ENCODE measurements around the gene HDAC4.

The HDAC4 gene

GRCh38 chr2:239108459-239108858, 292.4 kb downstream of the HDAC4 start:
- H3K9me3 ChIP-seq (ENCODE audit: control insufficient read depth, low read length), result no peaks in the 10 kb centered on the region
- DNase-seq (ENCODE audit: low read depth), result peak; percentile 3
- H3K27me3 ChIP-seq (replicated peaks; ENCODE audit: control insufficient read depth, insufficient read depth, low read length), result no peaks in the 10 kb centered on the region
- H3K4me3 ChIP-seq (ENCODE audit: low read length), result no peak overlapping the region
- H3K4me1 ChIP-seq (ENCODE audit: control insufficient read depth, insufficient read depth, low read length), result peaks cover 5% of the 10 kb centered on the region
- H3K9ac ChIP-seq (ENCODE audit: low read length), result no peak overlapping the region
- H3K36me3 ChIP-seq (ENCODE audit: control insufficient read depth, insufficient read depth, low read length, severe bottlenecking), result peaks cover 7% of the 10 kb centered on the region

- H3K27me3 ChIP-seq (replicated peaks; ENCODE audit: control insufficient read depth, insufficient read depth, low read length), result no peaks in the 10 kb centered on the region
- DNase-seq (ENCODE audit: low read depth), result no peak
- H3K36me3 ChIP-seq (ENCODE audit: control insufficient read depth, insufficient read depth, low read length, severe bottlenecking), result peaks cover 7% of the 10 kb centered on the region
- no peak overlapping the region for H3K9ac ChIP-seq (ENCODE audit: low read length)
- no peaks in the 10 kb centered on the region for H3K4me1 ChIP-seq (ENCODE audit: control insufficient read depth, insufficient read depth, low read length)
- no peak overlapping the region for H3K4me3 ChIP-seq (ENCODE audit: low read length)
- no peaks in the 10 kb centered on the region for H3K9me3 ChIP-seq (ENCODE audit: control insufficient read depth, low read length)
Observed at GRCh38 chr2:239107936-239108335, 292.9 kb downstream of the HDAC4 start.

- no peaks in the 10 kb centered on the region for H3K9me3 ChIP-seq (ENCODE audit: control insufficient read depth, low read length)
- no peak overlapping the region for H3K4me3 ChIP-seq (ENCODE audit: low read length)
- no peak overlapping the region for H3K9ac ChIP-seq (ENCODE audit: low read length)
- DNase-seq (ENCODE audit: low read depth), result no peak
- peaks cover 16% of the 10 kb centered on the region for H3K36me3 ChIP-seq (ENCODE audit: control insufficient read depth, insufficient read depth, low read length, severe bottlenecking)
- no peaks in the 10 kb centered on the region for H3K27me3 ChIP-seq (replicated peaks; ENCODE audit: control insufficient read depth, insufficient read depth, low read length)
- no peaks in the 10 kb centered on the region for H3K4me1 ChIP-seq (ENCODE audit: control insufficient read depth, insufficient read depth, low read length)
Observed at GRCh38 chr2:239106966-239107365, 293.9 kb downstream of the HDAC4 start.

- no peak overlapping the region for H3K4me3 ChIP-seq (ENCODE audit: low read length)
- H3K4me1 ChIP-seq (ENCODE audit: control insufficient read depth, insufficient read depth, low read length), result no peaks in the 10 kb centered on the region
- H3K36me3 ChIP-seq (ENCODE audit: control insufficient read depth, insufficient read depth, low read length, severe bottlenecking), result peaks cover 16% of the 10 kb centered on the region
- DNase-seq (ENCODE audit: low read depth), result peak; percentile 78
- H3K27me3 ChIP-seq (replicated peaks; ENCODE audit: control insufficient read depth, insufficient read depth, low read length), result no peaks in the 10 kb centered on the region
- H3K9me3 ChIP-seq (ENCODE audit: control insufficient read depth, low read length), result no peaks in the 10 kb centered on the region
- H3K9ac ChIP-seq (ENCODE audit: low read length), result no peak overlapping the region
Observed at GRCh38 chr2:239106314-239106908, 294.4 kb downstream of the HDAC4 start.

GRCh38 chr2:239105234-239105633, 295.6 kb downstream of the HDAC4 start:
- Histone ChIP-seq H3K9ac (ENCODE audit: low read length) (no peak overlapping the region), H3K27me3 (replicated peaks; ENCODE audit: control insufficient read depth, insufficient read depth, low read length) (no peaks in the 10 kb centered on the region), H3K9me3 (ENCODE audit: control insufficient read depth, low read length) (no peaks in the 10 kb centered on the region), H3K4me3 (ENCODE audit: low read length) (no peak overlapping the region), H3K36me3 (ENCODE audit: control insufficient read depth, insufficient read depth, low read length, severe bottlenecking) (peaks cover 24% of the 10 kb centered on the region), H3K4me1 (ENCODE audit: control insufficient read depth, insufficient read depth, low read length) (no peaks in the 10 kb centered on the region)
- DNase-seq (ENCODE audit: low read depth), result no peak

GRCh38 chr2:239104800-239105199, 296.0 kb downstream of the HDAC4 start:
- no peaks in the 10 kb centered on the region for H3K27me3 ChIP-seq (replicated peaks; ENCODE audit: control insufficient read depth, insufficient read depth, low read length)
- peaks cover 21% of the 10 kb centered on the region for H3K36me3 ChIP-seq (ENCODE audit: control insufficient read depth, insufficient read depth, low read length, severe bottlenecking)
- H3K9ac ChIP-seq (ENCODE audit: low read length), result no peak overlapping the region
- H3K4me3 ChIP-seq (ENCODE audit: low read length), result no peak overlapping the region
- no peak for DNase-seq (ENCODE audit: low read depth)
- H3K9me3 ChIP-seq (ENCODE audit: control insufficient read depth, low read length), result no peaks in the 10 kb centered on the region
- H3K4me1 ChIP-seq (ENCODE audit: control insufficient read depth, insufficient read depth, low read length), result no peaks in the 10 kb centered on the region

GRCh38 chr2:239103125-239104098, 297.4 kb downstream of the HDAC4 start:
- Histone ChIP-seq H3K27me3 (replicated peaks; ENCODE audit: control insufficient read depth, insufficient read depth, low read length) (no peaks in the 10 kb centered on the region), H3K9me3 (ENCODE audit: control insufficient read depth, low read length) (no peaks in the 10 kb centered on the region), H3K9ac (ENCODE audit: low read length) (no peak overlapping the region), H3K4me1 (ENCODE audit: control insufficient read depth, insufficient read depth, low read length) (no peaks in the 10 kb centered on the region), H3K4me3 (ENCODE audit: low read length) (no peak overlapping the region), H3K36me3 (ENCODE audit: control insufficient read depth, insufficient read depth, low read length, severe bottlenecking) (peaks cover 18% of the 10 kb centered on the region)
- DNase-seq (ENCODE audit: low read depth), result no peak

- H3K36me3 ChIP-seq (ENCODE audit: control insufficient read depth, insufficient read depth, low read length, severe bottlenecking), result peaks cover 18% of the 10 kb centered on the region
- H3K9me3 ChIP-seq (ENCODE audit: control insufficient read depth, low read length), result no peaks in the 10 kb centered on the region
- DNase-seq (ENCODE audit: low read depth), result no peak
- no peaks in the 10 kb centered on the region for H3K27me3 ChIP-seq (replicated peaks; ENCODE audit: control insufficient read depth, insufficient read depth, low read length)
- H3K9ac ChIP-seq (ENCODE audit: low read length), result no peak overlapping the region
- H3K4me3 ChIP-seq (ENCODE audit: low read length), result no peak overlapping the region
- H3K4me1 ChIP-seq (ENCODE audit: control insufficient read depth, insufficient read depth, low read length), result no peaks in the 10 kb centered on the region
Observed at GRCh38 chr2:239102266-239102665, 298.6 kb downstream of the HDAC4 start.

- Histone ChIP-seq H3K9ac (ENCODE audit: low read length) (no peak overlapping the region), H3K36me3 (ENCODE audit: control insufficient read depth, insufficient read depth, low read length, severe bottlenecking) (peaks cover 18% of the 10 kb centered on the region), H3K27me3 (replicated peaks; ENCODE audit: control insufficient read depth, insufficient read depth, low read length) (no peaks in the 10 kb centered on the region), H3K9me3 (ENCODE audit: control insufficient read depth, low read length) (no peaks in the 10 kb centered on the region), H3K4me1 (ENCODE audit: control insufficient read depth, insufficient read depth, low read length) (no peaks in the 10 kb centered on the region), H3K4me3 (ENCODE audit: low read length) (no peak overlapping the region)
- DNase-seq (ENCODE audit: low read depth), result no peak
Observed at GRCh38 chr2:239101807-239102206, 299.0 kb downstream of the HDAC4 start.

- H3K4me1 ChIP-seq (ENCODE audit: control insufficient read depth, insufficient read depth, low read length), result no peaks in the 10 kb centered on the region
- no peak overlapping the region for H3K4me3 ChIP-seq (ENCODE audit: low read length)
- DNase-seq (ENCODE audit: low read depth), result no peak
- H3K9me3 ChIP-seq (ENCODE audit: control insufficient read depth, low read length), result no peaks in the 10 kb centered on the region
- no peak overlapping the region for H3K9ac ChIP-seq (ENCODE audit: low read length)
- H3K36me3 ChIP-seq (ENCODE audit: control insufficient read depth, insufficient read depth, low read length, severe bottlenecking), result peaks cover 18% of the 10 kb centered on the region
- H3K27me3 ChIP-seq (replicated peaks; ENCODE audit: control insufficient read depth, insufficient read depth, low read length), result no peaks in the 10 kb centered on the region
Observed at GRCh38 chr2:239101071-239101470, 299.7 kb downstream of the HDAC4 start.

GRCh38 chr2:239099474-239099873, 301.3 kb downstream of the HDAC4 start:
- no peak overlapping the region for H3K4me3 ChIP-seq (ENCODE audit: low read length)
- H3K9ac ChIP-seq (ENCODE audit: low read length), result no peak overlapping the region
- no peak for DNase-seq (ENCODE audit: low read depth)
- no peaks in the 10 kb centered on the region for H3K27me3 ChIP-seq (replicated peaks; ENCODE audit: control insufficient read depth, insufficient read depth, low read length)
- no peaks in the 10 kb centered on the region for H3K4me1 ChIP-seq (ENCODE audit: control insufficient read depth, insufficient read depth, low read length)
- peaks cover 18% of the 10 kb centered on the region for H3K36me3 ChIP-seq (ENCODE audit: control insufficient read depth, insufficient read depth, low read length, severe bottlenecking)
- no peaks in the 10 kb centered on the region for H3K9me3 ChIP-seq (ENCODE audit: control insufficient read depth, low read length)

Data from adipocyte (in vitro differentiated cells).